ENCODE measurements around the gene DGKG. TPM values are rescaled to one million over a fixed set of nuclear protein-coding genes. Genes with fewer than 3 reads are reported as not detected.

Gene DGKG
- total RNA-seq, 1 donor from 2014 or later = 5.7 TPM

DNA sequence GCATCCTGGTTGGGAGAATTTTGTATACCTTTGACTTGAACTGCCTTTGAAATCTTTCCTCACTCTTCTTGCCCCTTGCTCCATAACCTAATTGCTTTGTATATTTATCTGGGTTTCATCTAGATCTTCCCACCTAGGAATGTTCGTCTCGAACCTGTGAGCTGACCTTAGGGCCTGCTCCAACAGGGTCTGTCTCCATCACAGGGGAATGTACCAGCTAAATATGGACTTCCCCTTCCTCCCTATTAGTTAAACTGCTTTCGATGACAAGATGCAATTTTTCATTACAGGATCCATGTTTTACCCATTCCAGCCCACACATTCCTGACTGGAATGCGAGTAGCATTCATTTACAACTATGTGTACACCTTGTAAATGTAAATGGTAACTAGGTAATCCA lies 242.5 kb downstream of the DGKG start:
- ATAC-seq = no peak
- no peak overlapping the region for H3K4me3 ChIP-seq
- H3K36me3 ChIP-seq = no peaks in the 10 kb centered on the region
- no peak for DNase-seq
- TF ChIP-seq, protein P1, sequence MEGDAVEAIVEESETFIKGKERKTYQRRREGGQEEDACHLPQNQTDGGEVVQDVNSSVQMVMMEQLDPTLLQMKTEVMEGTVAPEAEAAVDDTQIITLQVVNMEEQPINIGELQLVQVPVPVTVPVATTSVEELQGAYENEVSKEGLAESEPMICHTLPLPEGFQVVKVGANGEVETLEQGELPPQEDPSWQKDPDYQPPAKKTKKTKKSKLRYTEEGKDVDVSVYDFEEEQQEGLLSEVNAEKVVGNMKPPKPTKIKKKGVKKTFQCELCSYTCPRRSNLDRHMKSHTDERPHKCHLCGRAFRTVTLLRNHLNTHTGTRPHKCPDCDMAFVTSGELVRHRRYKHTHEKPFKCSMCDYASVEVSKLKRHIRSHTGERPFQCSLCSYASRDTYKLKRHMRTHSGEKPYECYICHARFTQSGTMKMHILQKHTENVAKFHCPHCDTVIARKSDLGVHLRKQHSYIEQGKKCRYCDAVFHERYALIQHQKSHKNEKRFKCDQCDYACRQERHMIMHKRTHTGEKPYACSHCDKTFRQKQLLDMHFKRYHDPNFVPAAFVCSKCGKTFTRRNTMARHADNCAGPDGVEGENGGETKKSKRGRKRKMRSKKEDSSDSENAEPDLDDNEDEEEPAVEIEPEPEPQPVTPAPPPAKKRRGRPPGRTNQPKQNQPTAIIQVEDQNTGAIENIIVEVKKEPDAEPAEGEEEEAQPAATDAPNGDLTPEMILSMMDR (IDR thresholded peaks at IDR 0.05) = no peak
- no peak overlapping the region for H3K27ac ChIP-seq
- intact Hi-C loops (cut with DNase I) = no loop called here
- H3K4me1 ChIP-seq = peaks cover 5% of the 10 kb centered on the region
- H3K27me3 ChIP-seq (ENCODE audit: low read depth) = peaks cover 11% of the 10 kb centered on the region
- no peaks in the 10 kb centered on the region for H3K9me3 ChIP-seq

DNA sequence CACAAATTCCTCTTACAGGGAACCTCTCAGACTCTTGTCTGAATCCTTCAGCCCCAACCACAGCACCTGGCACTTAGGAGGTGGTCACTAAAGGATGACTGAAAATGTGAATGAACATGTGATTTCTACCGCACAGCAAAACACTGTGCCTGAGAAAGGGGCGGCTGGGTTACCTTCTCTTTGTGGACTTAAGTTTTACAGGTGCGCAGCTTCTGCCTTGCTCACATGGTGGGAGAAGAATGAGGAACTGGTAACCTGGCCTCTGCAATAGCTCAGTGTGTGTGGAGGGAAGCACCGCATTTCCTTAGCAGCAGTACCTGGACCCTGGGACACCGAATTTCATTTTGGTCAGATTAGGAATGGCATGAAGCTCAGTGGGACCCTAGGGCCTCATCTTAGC lies 243.3 kb downstream of the DGKG start:
- ATAC-seq = no peak
- TF ChIP-seq, protein P1 (IDR thresholded peaks at IDR 0.05) = no peak
- H3K27ac ChIP-seq = no peak overlapping the region

DNA sequence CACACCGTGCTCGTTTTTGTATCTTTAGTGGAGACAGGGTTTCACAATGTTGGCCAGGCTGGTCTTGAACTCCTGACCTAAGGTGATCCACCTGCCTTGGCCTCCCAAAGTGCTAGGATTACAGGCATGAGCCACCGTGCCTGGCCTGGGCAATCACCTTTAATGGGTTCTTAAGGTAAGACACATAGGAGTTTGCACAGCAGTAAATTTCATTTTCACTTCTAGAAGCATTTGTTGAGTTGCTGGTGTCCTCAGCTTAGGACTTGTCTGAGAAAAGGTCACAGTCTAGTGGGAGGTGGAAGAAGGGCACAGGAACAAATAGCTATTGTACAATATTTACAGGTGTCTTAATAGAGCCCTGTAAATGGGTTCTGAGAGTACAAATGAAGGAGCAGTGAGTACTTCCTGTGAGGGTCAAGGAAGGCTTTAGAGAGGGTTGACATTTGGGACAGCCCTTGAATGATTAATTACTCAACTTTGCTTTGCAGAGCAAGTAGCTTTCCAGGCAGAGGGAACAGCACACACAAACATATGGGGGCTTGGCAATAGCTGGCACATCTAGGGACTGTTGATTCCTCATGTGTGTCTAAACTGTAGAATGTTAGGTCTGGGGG lies 244.4 kb downstream of the DGKG start:
- no peak overlapping the region for H3K4me3 ChIP-seq
- H3K27ac ChIP-seq = no peak overlapping the region
- intact Hi-C loops (cut with DNase I) = no loop called here
- TF ChIP-seq, protein P1 (IDR thresholded peaks at IDR 0.05) = no peak
- H3K36me3 ChIP-seq = no peaks in the 10 kb centered on the region
- ATAC-seq (peak; percentile 86 to 88), DNase-seq (no peak)
- peaks cover 5% of the 10 kb centered on the region for H3K4me1 ChIP-seq
- H3K27me3 ChIP-seq (ENCODE audit: low read depth) = peaks cover 11% of the 10 kb centered on the region
- no peaks in the 10 kb centered on the region for H3K9me3 ChIP-seq

More for the DNA sequence above, 243.3 kb downstream of the DGKG start:
- Histone ChIP-seq H3K9me3 (no peaks in the 10 kb centered on the region), H3K27me3 (ENCODE audit: low read depth) (peaks cover 11% of the 10 kb centered on the region), H3K36me3 (no peaks in the 10 kb centered on the region), H3K4me3 (no peak overlapping the region), H3K4me1 (peaks cover 5% of the 10 kb centered on the region)
- intact Hi-C loops (cut with DNase I) = no loop called here
- no peak for DNase-seq

DNA sequence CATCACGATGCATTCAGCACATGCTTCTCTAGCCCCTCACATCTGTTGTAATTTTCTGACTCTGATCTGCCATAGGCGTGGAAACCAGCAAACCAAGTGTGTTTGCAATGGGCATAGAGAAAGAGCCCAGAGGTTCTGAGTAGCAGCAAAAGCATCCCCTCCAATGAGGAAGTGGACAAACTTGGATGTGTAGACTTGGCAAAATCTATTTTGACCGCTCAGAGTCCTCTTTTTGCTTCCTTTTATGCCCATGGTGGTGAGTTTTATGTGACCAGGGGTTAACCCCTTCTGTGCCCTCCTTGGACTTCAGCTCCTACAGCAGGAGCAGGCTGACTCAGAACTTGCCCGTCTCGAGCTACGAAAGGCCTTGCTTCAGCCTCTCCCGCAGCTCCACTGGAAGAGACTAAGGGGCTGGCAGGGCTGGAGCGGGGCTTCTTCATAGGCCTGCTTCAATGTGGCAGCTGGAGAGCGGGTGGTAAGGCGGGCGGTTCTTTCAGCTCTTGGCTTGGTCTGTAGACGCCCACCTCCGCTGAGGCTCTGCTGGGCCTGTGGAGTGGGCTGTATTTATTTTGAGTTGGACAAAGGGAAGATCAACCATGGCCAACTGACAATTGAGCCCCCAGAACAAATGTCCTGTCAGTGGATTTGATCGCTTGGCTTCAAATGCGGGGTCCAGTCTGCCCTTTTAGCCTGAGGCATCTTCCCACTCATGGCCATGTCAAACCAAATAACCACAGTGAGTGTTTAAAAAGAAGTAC lies 246.6 kb downstream of the DGKG start:
- intact Hi-C loops (cut with DNase I) = no loop called here
- Histone ChIP-seq H3K36me3 (no peaks in the 10 kb centered on the region), H3K4me1 (peaks cover 8% of the 10 kb centered on the region), H3K9me3 (no peaks in the 10 kb centered on the region), H3K27ac (no peak overlapping the region), H3K27me3 (ENCODE audit: low read depth) (peaks cover 16% of the 10 kb centered on the region), H3K4me3 (no peak overlapping the region)
- TF ChIP-seq, protein P1 (IDR thresholded peaks at IDR 0.05) = no peak
- no peak for ATAC-seq
- no peak for DNase-seq

DNA sequence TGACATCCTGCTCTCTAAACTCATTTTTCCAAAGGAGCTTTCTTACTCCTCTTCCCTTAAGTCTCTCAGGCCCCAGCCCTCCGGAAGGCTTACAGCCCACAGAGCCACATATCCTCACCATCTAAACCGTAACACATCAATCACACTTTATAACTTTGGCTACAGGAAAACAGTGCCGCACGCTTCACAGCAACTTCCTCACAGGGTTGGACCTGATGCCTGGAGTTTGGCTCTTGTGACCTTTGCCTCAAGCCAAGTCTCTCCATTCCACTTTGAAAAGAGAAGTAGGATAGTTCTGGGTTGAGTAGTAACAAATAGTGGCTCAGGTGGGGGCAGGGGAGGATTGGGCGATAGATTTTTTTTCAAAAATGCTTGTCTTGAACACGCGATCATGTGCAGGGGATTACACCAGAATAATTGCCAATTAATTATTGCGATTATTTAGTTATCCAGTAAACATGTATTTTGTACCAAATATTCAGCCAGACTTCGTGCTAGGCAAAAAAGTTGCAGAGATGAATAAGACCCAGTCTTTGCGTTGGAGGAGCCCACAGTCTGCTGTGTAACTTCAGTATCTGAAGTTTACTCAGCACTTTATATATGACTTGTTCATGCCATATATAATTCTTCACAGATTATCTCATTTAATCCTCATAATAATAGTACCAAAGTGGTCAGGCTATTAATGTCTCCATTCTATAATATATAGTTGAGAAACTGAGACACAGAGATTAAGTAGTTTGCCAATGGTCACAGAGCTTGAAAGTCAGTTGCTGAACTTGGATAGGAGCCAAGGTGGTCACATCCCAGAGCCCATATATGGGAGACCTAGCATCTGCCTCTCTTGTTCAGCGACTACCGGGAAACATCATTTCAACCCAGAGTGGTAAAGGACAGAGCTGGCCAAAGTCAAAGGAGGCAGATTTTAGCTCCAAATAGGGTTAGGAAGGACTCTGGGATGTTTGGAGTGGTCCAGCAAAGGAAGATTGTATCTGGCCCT lies 250.8 kb downstream of the DGKG start:
- no peak overlapping the region for H3K4me3 ChIP-seq
- TF ChIP-seq, protein P1 (IDR thresholded peaks at IDR 0.05) = no peak
- intact Hi-C loops (cut with DNase I) = no loop called here
- peaks cover 14% of the 10 kb centered on the region for H3K27me3 ChIP-seq (ENCODE audit: low read depth)
- ATAC-seq (no peak), DNase-seq (no peak)
- no peak overlapping the region for H3K27ac ChIP-seq
- no peaks in the 10 kb centered on the region for H3K36me3 ChIP-seq
- H3K4me1 ChIP-seq = peaks cover 30% of the 10 kb centered on the region
- H3K9me3 ChIP-seq = no peaks in the 10 kb centered on the region
